Effector memory CD8-positive, alpha-beta T cell (primary cell): ENCODE data around the gene EXOC2.

ENCODE experiments used
- ATAC-seq: fragments of 150-1000 bp; cut with Tn5 transposase; replicated peaks from 2 replicates; pipeline ENCODE4 v1.10.0; 2021; ENCODE audit warnings: mild to moderate bottlenecking, moderate library complexity
- DNase-seq, 3 experiments: peaks; one replicate each; pipeline ENCODE4 v3.0.0; 2021
- H3K27ac Mint-ChIP-seq, 2 donors: one replicate each; pipeline ENCODE4 v1.8.0; 2022; ENCODE audit warnings: mild to moderate bottlenecking in 2 of 2, mixed read lengths in 2 of 2, moderate library complexity in 2 of 2
- H3K27me3 Mint-ChIP-seq, 2 donors: one replicate each; pipeline ENCODE4 v1.8.0; 2022; ENCODE audit warnings: mixed read lengths in 2 of 2
- H3K36me3 Mint-ChIP-seq: one replicate; pipeline ENCODE4 v1.8.0; 2022; ENCODE audit warnings: mild to moderate bottlenecking, moderate library complexity, mixed read lengths; ENCODE audit not compliant: insufficient read depth
- H3K4me1 Mint-ChIP-seq, 2 donors: one replicate each; pipeline ENCODE4 v1.8.0; 2022; ENCODE audit warnings: low read depth in 2 of 2, mixed read lengths in 2 of 2
- H3K4me3 Mint-ChIP-seq, 2 donors: one replicate each; pipeline ENCODE4 v1.8.0; 2022; ENCODE audit warnings: mild to moderate bottlenecking in 2 of 2, mixed read lengths in 2 of 2, moderate library complexity in 2 of 2
- H3K9me3 Mint-ChIP-seq, 2 donors: one replicate each; pipeline ENCODE4 v1.8.0; 2022; ENCODE audit warnings: mixed read lengths in 2 of 2

The EXOC2 gene

GRCh38 chr6:505374-505773, 187.6 kb downstream of the EXOC2 start:
- H3K4me1 Mint-ChIP-seq: peaks cover 40 to 57% of the 10 kb centered on the region in 2 donors
- H3K9me3 Mint-ChIP-seq: no peaks in the 10 kb centered on the region
- no peaks in the 10 kb centered on the region for H3K27me3 Mint-ChIP-seq
- ATAC-seq: no peak
- H3K36me3 Mint-ChIP-seq: peaks cover 13% of the 10 kb centered on the region
- no peak overlapping the region for H3K27ac Mint-ChIP-seq
- H3K4me3 Mint-ChIP-seq: no peak overlapping the region
- DNase-seq: no peak

GRCh38 chr6:504446-504980, 188.4 kb downstream of the EXOC2 start:
- H3K27ac Mint-ChIP-seq: no peak overlapping the region
- ATAC-seq (no peak), DNase-seq (no peak)
- H3K4me3 Mint-ChIP-seq: no peak overlapping the region
- H3K4me1 Mint-ChIP-seq: peaks cover 34 to 52% of the 10 kb centered on the region in 2 donors
- H3K27me3 Mint-ChIP-seq: no peaks in the 10 kb centered on the region
- no peaks in the 10 kb centered on the region for H3K9me3 Mint-ChIP-seq
- H3K36me3 Mint-ChIP-seq: peaks cover 15% of the 10 kb centered on the region

GRCh38 chr6:503610-504362, 189.2 kb downstream of the EXOC2 start:
- H3K27me3 Mint-ChIP-seq: no peaks in the 10 kb centered on the region
- no peaks in the 10 kb centered on the region for H3K9me3 Mint-ChIP-seq
- H3K4me3 Mint-ChIP-seq: no peak overlapping the region
- peaks cover 33 to 51% of the 10 kb centered on the region in 2 donors for H3K4me1 Mint-ChIP-seq
- ATAC-seq: no peak
- DNase-seq: no peak
- H3K36me3 Mint-ChIP-seq: peaks cover 19% of the 10 kb centered on the region
- no peak overlapping the region for H3K27ac Mint-ChIP-seq

GRCh38 chr6:502761-503160, 190.2 kb downstream of the EXOC2 start:
- Mint-ChIP-seq H3K36me3 (peaks cover 22% of the 10 kb centered on the region), H3K4me1 (peaks cover 38 to 52% of the 10 kb centered on the region in 2 donors), H3K4me3 (peak overlapping the region; percentile 95), H3K9me3 (no peaks in the 10 kb centered on the region), H3K27ac (peak overlapping the region; percentile 91 to 95), H3K27me3 (no peaks in the 10 kb centered on the region)
- ATAC-seq (no peak), DNase-seq (no peak)

- ATAC-seq (peak; percentile 56), DNase-seq (peak; percentile 12 to 39 (median 18))
- Mint-ChIP-seq H3K27ac (peak overlapping the region; percentile 91 to 95), H3K4me1 (peaks cover 35 to 47% of the 10 kb centered on the region in 2 donors), H3K27me3 (no peaks in the 10 kb centered on the region), H3K36me3 (peaks cover 27% of the 10 kb centered on the region), H3K9me3 (no peaks in the 10 kb centered on the region), H3K4me3 (peak overlapping the region; percentile 95)
These were observed 190.9 kb downstream of the EXOC2 start for GRCh38 chr6:501891-502601.

- peak; percentile 68 for ATAC-seq
- H3K4me3 Mint-ChIP-seq: peak overlapping the region; percentile 78 to 79
- H3K27me3 Mint-ChIP-seq: no peaks in the 10 kb centered on the region
These were observed 193.3 kb downstream of the EXOC2 start for GRCh38 chr6:499617-500016.

GRCh38 chr6:498795-499231, 194.1 kb downstream of the EXOC2 start:
- Mint-ChIP-seq H3K27ac (peak overlapping the region; percentile 88 to 92), H3K4me3 (peak overlapping the region; percentile 78 to 79), H3K36me3 (peaks cover 47% of the 10 kb centered on the region), H3K4me1 (peaks cover 32 to 39% of the 10 kb centered on the region in 2 donors), H3K9me3 (no peaks in the 10 kb centered on the region), H3K27me3 (no peaks in the 10 kb centered on the region)
- ATAC-seq (peak; percentile 70), DNase-seq (peak; percentile 9 to 38 (median 18))

More at GRCh38 chr6:499617-500016, 193.3 kb downstream of the EXOC2 start:
- DNase-seq: no peak
- H3K36me3 Mint-ChIP-seq: peaks cover 47% of the 10 kb centered on the region
- peak overlapping the region; percentile 88 to 92 for H3K27ac Mint-ChIP-seq
- no peaks in the 10 kb centered on the region for H3K9me3 Mint-ChIP-seq
- H3K4me1 Mint-ChIP-seq: peaks cover 30 to 34% of the 10 kb centered on the region in 2 donors

- DNase-seq: no peak
- no peaks in the 10 kb centered on the region for H3K9me3 Mint-ChIP-seq
- H3K27ac Mint-ChIP-seq: no peak overlapping the region
- ATAC-seq: no peak
- H3K27me3 Mint-ChIP-seq: no peaks in the 10 kb centered on the region
- peaks cover 36 to 44% of the 10 kb centered on the region in 2 donors for H3K4me1 Mint-ChIP-seq
- peaks cover 40% of the 10 kb centered on the region for H3K36me3 Mint-ChIP-seq
- no peak overlapping the region for H3K4me3 Mint-ChIP-seq
These were observed 195.7 kb downstream of the EXOC2 start for GRCh38 chr6:497258-497657.

- no peaks in the 10 kb centered on the region for H3K27me3 Mint-ChIP-seq
These were observed 196.3 kb downstream of the EXOC2 start for GRCh38 chr6:496649-497048.

GRCh38 chr6:494394-494793, 198.5 kb downstream of the EXOC2 start:
- peak overlapping the region; percentile 85 to 88 for H3K27ac Mint-ChIP-seq
- peaks cover 31% of the 10 kb centered on the region for H3K36me3 Mint-ChIP-seq
- H3K4me3 Mint-ChIP-seq: peak overlapping the region; percentile 37
- H3K4me1 Mint-ChIP-seq: peaks cover 46 to 58% of the 10 kb centered on the region in 2 donors
- no peak for ATAC-seq
- DNase-seq: no peak
- no peaks in the 10 kb centered on the region for H3K27me3 Mint-ChIP-seq
- H3K9me3 Mint-ChIP-seq: no peaks in the 10 kb centered on the region

More at GRCh38 chr6:496649-497048, 196.3 kb downstream of the EXOC2 start:
- ATAC-seq (no peak), DNase-seq (no peak)
- Mint-ChIP-seq H3K4me1 (peaks cover 32 to 43% of the 10 kb centered on the region in 2 donors), H3K4me3 (no peak overlapping the region), H3K27ac (no peak overlapping the region), H3K9me3 (no peaks in the 10 kb centered on the region), H3K36me3 (peaks cover 34% of the 10 kb centered on the region)

- Mint-ChIP-seq H3K4me1 (peaks cover 47 to 59% of the 10 kb centered on the region in 2 donors), H3K36me3 (peaks cover 29% of the 10 kb centered on the region), H3K27me3 (no peaks in the 10 kb centered on the region), H3K4me3 (peak overlapping the region; percentile 37 to 40), H3K9me3 (no peaks in the 10 kb centered on the region), H3K27ac (peak overlapping the region; percentile 85 to 88)
- ATAC-seq (no peak), DNase-seq (no peak)
These were observed 199.1 kb downstream of the EXOC2 start for GRCh38 chr6:493840-494239.

GRCh38 chr6:492816-493414, 200.0 kb downstream of the EXOC2 start:
- ATAC-seq (no peak), DNase-seq (no peak)
- H3K27me3 Mint-ChIP-seq: no peaks in the 10 kb centered on the region
- peaks cover 43 to 53% of the 10 kb centered on the region in 2 donors for H3K4me1 Mint-ChIP-seq
- H3K27ac Mint-ChIP-seq: peak overlapping the region; percentile 85 to 88
- H3K36me3 Mint-ChIP-seq: peaks cover 25% of the 10 kb centered on the region
- no peaks in the 10 kb centered on the region for H3K9me3 Mint-ChIP-seq
- H3K4me3 Mint-ChIP-seq: peak overlapping the region; percentile 37 to 40

- Mint-ChIP-seq H3K27me3 (no peaks in the 10 kb centered on the region), H3K27ac (peak overlapping the region in 1 of 2 donors; percentile 88), H3K4me1 (peaks cover 44 to 53% of the 10 kb centered on the region in 2 donors), H3K9me3 (no peaks in the 10 kb centered on the region), H3K4me3 (peak overlapping the region; percentile 37 to 40), H3K36me3 (peaks cover 25% of the 10 kb centered on the region)
- ATAC-seq: no peak
- no peak for DNase-seq
These were observed 200.8 kb downstream of the EXOC2 start for GRCh38 chr6:492178-492577.
